Keratinocyte (primary cell): ENCODE data around the gene P4HTM. TPM values are rescaled to one million over a fixed set of nuclear protein-coding genes. Genes with fewer than 3 reads are reported as not detected.

Experiments
- DNase-seq: peaks from one replicate; pipeline ENCODE4 v3.0.0-alpha.2; 2011; ENCODE audit warnings: low read depth, missing footprints, low spot score
- FAIRE-seq: peaks from 2 replicates; lab custom pipeline; 2011; peaks lifted over from hg19 to GRCh38; lab: Jason Lieb, UNC
- H2AFZ ChIP-seq: 2 replicates; pipeline ENCODE4 v1.6.0; 2012; ENCODE audit warnings: low read length, control low read depth, inconsistent platforms; ENCODE audit not compliant: control insufficient read depth
- H3K27ac ChIP-seq: 2 replicates; pipeline ENCODE4 v1.5.1; 2011; ENCODE audit warnings: low read length; ENCODE audit not compliant: control insufficient read depth, insufficient read depth
- H3K27me3 ChIP-seq: 3 replicates; pipeline ENCODE4 v1.6.0; 2011; ENCODE audit warnings: low read length; ENCODE audit not compliant: control insufficient read depth, insufficient read depth; ENCODE audit errors: extremely low read depth
- H3K36me3 ChIP-seq, 2 experiments: 2 replicates in 1 of 2; 3 replicates in 1 of 2; pipeline ENCODE4 v1.5.1; 2011; ENCODE audit warnings: low read length in 2 of 2, mild to moderate bottlenecking in 1 of 2; ENCODE audit not compliant: control insufficient read depth in 2 of 2, insufficient read depth in 2 of 2; ENCODE audit errors: extremely low read depth in 1 of 2
- H3K4me1 ChIP-seq: 3 replicates; pipeline ENCODE4 v1.5.1; 2011; ENCODE audit warnings: low read length; ENCODE audit not compliant: control insufficient read depth, insufficient read depth; ENCODE audit errors: extremely low read depth
- H3K4me2 ChIP-seq: 3 replicates; pipeline ENCODE4 v1.6.0; 2011; ENCODE audit warnings: low read depth, low read length; ENCODE audit not compliant: control insufficient read depth, insufficient read depth; ENCODE audit errors: extremely low read depth
- H3K4me3 ChIP-seq, 3 experiments: fragments of 200-600 bp in 1 of 3; sonication (generic) in 1 of 3; 2 replicates in 2 of 3; 3 replicates in 1 of 3; pipeline ENCODE4 v1.5.1; 2011 to 2016; ENCODE audit warnings: low read length in 3 of 3, mild to moderate bottlenecking in 3 of 3, control low read depth in 2 of 3, inconsistent platforms in 1 of 3, low read depth in 1 of 3, mixed read lengths in 1 of 3, mixed run types in 1 of 3, moderate library complexity in 1 of 3; ENCODE audit not compliant: control insufficient read depth in 2 of 3, insufficient read depth in 2 of 3; ENCODE audit errors: extremely low read depth in 1 of 3
- H3K79me2 ChIP-seq: 2 replicates; pipeline ENCODE4 v1.6.0; 2012; ENCODE audit warnings: low read length; ENCODE audit not compliant: control insufficient read depth, insufficient read depth
- H3K9ac ChIP-seq: 3 replicates; pipeline ENCODE4 v1.6.0; 2011; ENCODE audit warnings: low read length; ENCODE audit not compliant: control insufficient read depth, insufficient read depth; ENCODE audit errors: extremely low read depth
- H3K9me1 ChIP-seq: 3 replicates; pipeline ENCODE4 v1.6.0; 2011; ENCODE audit warnings: low read length; ENCODE audit not compliant: control insufficient read depth, insufficient read depth; ENCODE audit errors: extremely low read depth
- H3K9me3 ChIP-seq: 2 replicates; pipeline ENCODE4 v1.5.1; 2012; ENCODE audit warnings: low read depth, low read length; ENCODE audit not compliant: control insufficient read depth
- H4K20me1 ChIP-seq: 3 replicates; pipeline ENCODE4 v1.6.0; 2011; ENCODE audit warnings: low read length; ENCODE audit not compliant: control insufficient read depth, insufficient read depth; ENCODE audit errors: extremely low read depth
- CTCF ChIP-seq, 3 experiments: IDR thresholded peaks in 1 of 3; conservative IDR thresholded peaks in 1 of 3; optimal IDR thresholded peaks in 1 of 3; 2 replicates in 2 of 3; 3 replicates in 1 of 3; pipeline versions ENCODE3 to v1.5.1; 2011; ENCODE audit warnings: low read length in 3 of 3, mild to moderate bottlenecking in 3 of 3, moderate library complexity in 2 of 3, control low read depth in 1 of 3, inconsistent platforms in 1 of 3; ENCODE audit not compliant: insufficient read depth in 2 of 3; ENCODE audit errors: extremely low read depth in 1 of 3
- EZH2 ChIP-seq: IDR thresholded peaks from one replicate; pipeline ENCODE4 v1.6.1; 2012; ENCODE audit warnings: inconsistent platforms, mild to moderate bottlenecking, low read length, moderate library complexity
- dilution Hi-C: fragments of 300-500 bp; cut with MboI; formaldehyde crosslinking; loops from one replicate; pipeline ENCODE4 v1.7.0; 2020; ENCODE audit warnings: low sequenced_read_pairs; ENCODE audit not compliant: extremely low pct_ligation_motif_present
- polyA plus RNA-seq, 5 experiments: library from polyadenylated mRNA; depleted of rRNA in 3 of 5; stranded (reverse) in 3 of 5; stranded (forward) in 1 of 5; unstranded in 1 of 5; fragments of >200 nt; gene quantifications; 1 replicate in 1 of 5; 2 replicates in 3 of 5; 3 replicates in 1 of 5; pipeline versions ENCODE4 v1.2.1 to v1.2.3, GENCODE V29; 2011 to 2012; ENCODE audit warnings: missing spikeins in 2 of 5, low read depth in 1 of 5, low replicate concordance in 1 of 5

Gene P4HTM
- polyA plus RNA-seq, 1 donor (not counting 4 experiments of a cell fraction or from before 2014, with no cell fraction given), result 0.93 TPM

- no peak overlapping the region for H3K9ac ChIP-seq
Observed at GRCh38 chr3:49027634-49028033, 37.6 kb downstream of the P4HTM start.

GRCh38 chr3:49028298-49028672 is 38.2 kb downstream of the P4HTM start:
- Histone ChIP-seq H3K4me3 (peak overlapping the region; percentile 57 to 94 (median 83)), H3K9me3 (no peaks in the 10 kb centered on the region), H2AFZ (no peak overlapping the region), H3K9me1 (peaks cover 3% of the 10 kb centered on the region), H3K79me2 (peaks cover 52% of the 10 kb centered on the region), H3K27ac (peak overlapping the region; percentile 81), H3K4me2 (peak overlapping the region; percentile 85), H4K20me1 (peaks cover 4% of the 10 kb centered on the region), H3K9ac (peak overlapping the region; percentile 93), H3K27me3 (no peaks in the 10 kb centered on the region), H3K4me1 (peaks cover 22% of the 10 kb centered on the region), H3K36me3 (peaks cover 45 to 66% of the 10 kb centered on the region in 2 experiments)
- no peak for FAIRE-seq
- no peak for DNase-seq
- TF ChIP-seq CTCF (optimal IDR thresholded peaks at IDR 0.05 in 1 of 3, IDR thresholded peaks at IDR 0.05 in 1 of 3, conservative IDR thresholded peaks at IDR 0.05 in 1 of 3; ENCODE audit: extremely low read depth in 1 of 3, insufficient read depth in 2 of 3, low read length in 3 of 3), result no peak
- no peak for TF ChIP-seq EZH2
- dilution Hi-C loops, result no loop called here

More at GRCh38 chr3:49027634-49028033, 37.6 kb downstream of the P4HTM start:
- TF ChIP-seq CTCF (optimal IDR thresholded peaks at IDR 0.05 in 1 of 3, IDR thresholded peaks at IDR 0.05 in 1 of 3, conservative IDR thresholded peaks at IDR 0.05 in 1 of 3; ENCODE audit: extremely low read depth in 1 of 3, insufficient read depth in 2 of 3, low read length in 3 of 3), result no peak
- TF ChIP-seq EZH2, result no peak
- peak overlapping the region in 1 of 3 experiments; percentile 94 for H3K4me3 ChIP-seq
- no peak overlapping the region for H2AFZ ChIP-seq
- peaks cover 3% of the 10 kb centered on the region for H3K9me1 ChIP-seq
- peak overlapping the region; percentile 85 for H3K4me2 ChIP-seq
- no peak for FAIRE-seq
- H3K79me2 ChIP-seq, result peaks cover 58% of the 10 kb centered on the region
- no peaks in the 10 kb centered on the region for H3K9me3 ChIP-seq
- H3K27me3 ChIP-seq, result no peaks in the 10 kb centered on the region
- H3K36me3 ChIP-seq, result peaks cover 38 to 61% of the 10 kb centered on the region in 2 experiments
- H3K4me1 ChIP-seq, result peaks cover 29% of the 10 kb centered on the region
- no peak for DNase-seq
- peaks cover 4% of the 10 kb centered on the region for H4K20me1 ChIP-seq
- dilution Hi-C loops, result no loop called here
- no peak overlapping the region for H3K27ac ChIP-seq
